ENCODE measurements around the gene CHRNE.

Gene CHRNE

DNA sequence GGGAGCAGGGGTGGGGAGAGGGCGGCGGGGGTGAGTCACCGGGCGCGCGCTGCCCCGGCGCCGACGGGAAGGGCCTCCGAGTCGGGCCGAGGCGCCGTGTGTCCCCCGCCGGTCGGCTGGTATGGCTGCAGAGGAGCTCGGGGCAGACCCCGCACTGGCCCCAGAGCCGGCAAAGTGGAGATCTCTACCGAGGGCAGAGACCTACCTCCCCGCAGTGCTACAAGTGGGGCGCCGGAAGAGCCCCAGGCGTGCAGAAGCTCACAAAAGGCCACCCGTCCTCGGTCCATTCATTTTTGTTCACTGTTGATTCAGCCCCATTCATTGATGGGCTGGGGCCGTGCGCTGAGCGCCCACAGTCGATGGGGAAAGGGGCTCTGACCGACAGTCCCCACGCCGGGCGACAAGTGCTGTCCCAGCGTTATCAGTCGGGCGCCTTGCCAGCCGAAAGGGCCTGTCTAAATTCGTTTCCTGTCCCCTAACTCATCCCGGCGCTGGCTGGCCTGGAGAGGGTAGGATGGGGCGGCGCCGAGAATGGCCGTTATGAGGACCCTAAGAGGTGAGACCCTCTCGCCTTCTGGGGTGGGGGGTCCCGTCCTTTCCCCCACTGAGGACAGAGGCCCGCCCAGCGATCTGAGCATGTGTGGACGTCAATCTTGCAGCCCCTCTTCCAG, 47.3 kb upstream of the CHRNE start:
- Histone ChIP-seq H3F3A (ENCODE audit: insufficient read depth, low read length) (0 out of 2 replicates have a peak, but pooled peaks cover 3% of the 10 kb centered on the region), H3K36me3 (ENCODE audit: insufficient read depth, low read length) (peaks cover 29% of the 10 kb centered on the region), H3K9me3 (ENCODE audit: low read length) (no peaks in the 10 kb centered on the region), H3K4me1 (ENCODE audit: insufficient read depth, low read length, severe bottlenecking) (peaks cover 36% of the 10 kb centered on the region), H3K79me2 (ENCODE audit: insufficient read depth, low read length) (peaks cover 9% of the 10 kb centered on the region), H3K4me3 (ENCODE audit: low read depth, low read length, poor library complexity, severe bottlenecking) (peak overlapping the region; percentile 84), H3K27me3 (ENCODE audit: insufficient read depth, low read length) (no peaks in the 10 kb centered on the region), H3K9ac (ENCODE audit: low read length) (peak overlapping the region; percentile 92), H2AFZ (ENCODE audit: low read length) (no peak overlapping the region), H3K4me2 (ENCODE audit: low read length) (peak overlapping the region; percentile 94), H4K20me1 (ENCODE audit: insufficient read depth, low read length) (no peaks in the 10 kb centered on the region), H3K27ac (ENCODE audit: low read depth, low read length, poor library complexity, severe bottlenecking) (peak overlapping the region; percentile 100), H3K9me2 (ENCODE audit: low read depth, low read length) (no peaks in the 10 kb centered on the region)
- TF ChIP-seq, protein P1, sequence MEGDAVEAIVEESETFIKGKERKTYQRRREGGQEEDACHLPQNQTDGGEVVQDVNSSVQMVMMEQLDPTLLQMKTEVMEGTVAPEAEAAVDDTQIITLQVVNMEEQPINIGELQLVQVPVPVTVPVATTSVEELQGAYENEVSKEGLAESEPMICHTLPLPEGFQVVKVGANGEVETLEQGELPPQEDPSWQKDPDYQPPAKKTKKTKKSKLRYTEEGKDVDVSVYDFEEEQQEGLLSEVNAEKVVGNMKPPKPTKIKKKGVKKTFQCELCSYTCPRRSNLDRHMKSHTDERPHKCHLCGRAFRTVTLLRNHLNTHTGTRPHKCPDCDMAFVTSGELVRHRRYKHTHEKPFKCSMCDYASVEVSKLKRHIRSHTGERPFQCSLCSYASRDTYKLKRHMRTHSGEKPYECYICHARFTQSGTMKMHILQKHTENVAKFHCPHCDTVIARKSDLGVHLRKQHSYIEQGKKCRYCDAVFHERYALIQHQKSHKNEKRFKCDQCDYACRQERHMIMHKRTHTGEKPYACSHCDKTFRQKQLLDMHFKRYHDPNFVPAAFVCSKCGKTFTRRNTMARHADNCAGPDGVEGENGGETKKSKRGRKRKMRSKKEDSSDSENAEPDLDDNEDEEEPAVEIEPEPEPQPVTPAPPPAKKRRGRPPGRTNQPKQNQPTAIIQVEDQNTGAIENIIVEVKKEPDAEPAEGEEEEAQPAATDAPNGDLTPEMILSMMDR (IDR thresholded peaks at IDR 0.05; ENCODE audit: low read length), result no peak
- TF ChIP-seq EZH2 (IDR thresholded peaks at IDR 0.05; ENCODE audit: borderline replicate concordance, low read length), result no peak

DNA sequence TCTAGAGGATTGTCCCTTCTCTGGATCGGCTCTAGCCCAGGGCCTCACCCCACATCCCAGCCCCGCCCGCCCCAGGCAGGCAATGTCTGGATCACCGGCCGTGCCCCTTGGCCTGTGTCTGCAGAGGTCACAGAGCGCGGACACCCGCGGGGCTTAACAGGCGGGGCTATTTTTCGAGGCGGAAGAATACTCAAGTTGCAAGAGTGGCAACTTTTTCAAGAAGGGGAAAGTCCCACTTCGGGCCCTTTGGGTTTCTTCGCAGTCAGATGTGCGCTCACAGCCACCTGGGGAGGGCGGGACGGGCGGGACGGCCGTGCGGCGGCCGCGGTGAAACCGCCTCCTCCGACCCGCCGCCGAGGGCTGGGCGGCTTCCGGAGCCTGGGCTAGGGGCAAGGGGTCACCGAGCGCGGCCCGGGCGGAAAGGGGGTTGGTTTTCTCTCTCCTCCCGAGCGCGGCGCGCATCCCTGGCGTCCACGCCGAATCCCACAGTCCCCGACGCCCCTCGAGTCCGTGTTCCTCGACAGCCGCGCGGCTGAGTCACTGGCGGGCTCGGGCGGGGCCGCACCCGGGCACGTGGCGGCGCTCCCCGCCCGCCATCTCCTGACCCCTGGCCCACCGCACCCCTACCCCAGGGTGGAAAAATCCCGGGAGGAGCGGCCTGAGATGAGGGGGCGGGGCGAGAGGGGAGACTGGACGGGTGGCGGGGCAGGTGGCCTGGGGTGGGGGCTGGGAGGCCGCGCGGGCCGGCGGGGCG, 46.6 kb upstream of the CHRNE start:
- Histone ChIP-seq H3K4me1 (ENCODE audit: insufficient read depth, low read length, severe bottlenecking) (peaks cover 43% of the 10 kb centered on the region), H3K36me3 (ENCODE audit: insufficient read depth, low read length) (peaks cover 36% of the 10 kb centered on the region), H4K20me1 (ENCODE audit: insufficient read depth, low read length) (no peaks in the 10 kb centered on the region), H3K27ac (ENCODE audit: low read depth, low read length, poor library complexity, severe bottlenecking) (peak overlapping the region; percentile 100), H3K9me2 (ENCODE audit: low read depth, low read length) (no peaks in the 10 kb centered on the region), H3F3A (ENCODE audit: insufficient read depth, low read length) (peaks cover 9% of the 10 kb centered on the region), H3K4me2 (ENCODE audit: low read length) (peak overlapping the region; percentile 94), H2AFZ (ENCODE audit: low read length) (no peak overlapping the region), H3K79me2 (ENCODE audit: insufficient read depth, low read length) (peaks cover 9% of the 10 kb centered on the region), H3K27me3 (ENCODE audit: insufficient read depth, low read length) (no peaks in the 10 kb centered on the region), H3K9ac (ENCODE audit: low read length) (peak overlapping the region; percentile 92), H3K9me3 (ENCODE audit: low read length) (no peaks in the 10 kb centered on the region), H3K4me3 (ENCODE audit: low read depth, low read length, poor library complexity, severe bottlenecking) (peak overlapping the region; percentile 84)
- TF ChIP-seq, protein P1 (IDR thresholded peaks at IDR 0.05; ENCODE audit: low read length), result no peak
- TF ChIP-seq EZH2 (IDR thresholded peaks at IDR 0.05; ENCODE audit: borderline replicate concordance, low read length), result no peak

DNA sequence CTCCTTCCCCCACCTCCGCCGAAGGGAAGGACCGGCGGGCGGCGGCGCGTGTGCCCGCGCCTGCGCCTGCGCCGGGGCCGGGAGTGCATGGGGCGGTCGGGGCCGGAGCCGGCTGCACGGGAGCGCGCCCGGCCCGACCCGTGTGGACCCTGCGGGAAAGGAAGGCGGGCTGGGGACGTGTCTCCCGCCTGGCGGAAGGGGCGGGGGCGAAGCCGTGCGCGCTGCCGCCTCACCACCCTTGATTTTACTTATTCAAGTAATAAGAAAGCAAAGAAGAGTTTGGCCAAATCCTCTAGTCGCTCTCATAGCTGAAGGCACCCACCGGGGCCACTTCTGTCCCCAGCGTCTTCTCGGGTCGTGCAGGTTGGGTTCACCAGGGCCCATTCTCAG, 46.0 kb upstream of the CHRNE start:
- H2AFZ ChIP-seq (ENCODE audit: low read length), result no peak overlapping the region
- peaks cover 40% of the 10 kb centered on the region for H3K36me3 ChIP-seq (ENCODE audit: insufficient read depth, low read length)
- peak overlapping the region; percentile 84 for H3K4me3 ChIP-seq (ENCODE audit: low read depth, low read length, poor library complexity, severe bottlenecking)
- peaks cover 14% of the 10 kb centered on the region for H3F3A ChIP-seq (ENCODE audit: insufficient read depth, low read length)
- no peaks in the 10 kb centered on the region for H3K9me3 ChIP-seq (ENCODE audit: low read length)
- H3K27ac ChIP-seq (ENCODE audit: low read depth, low read length, poor library complexity, severe bottlenecking), result peak overlapping the region; percentile 100
- peaks cover 9% of the 10 kb centered on the region for H3K79me2 ChIP-seq (ENCODE audit: insufficient read depth, low read length)
- no peaks in the 10 kb centered on the region for H4K20me1 ChIP-seq (ENCODE audit: insufficient read depth, low read length)
- peak overlapping the region; percentile 92 for H3K9ac ChIP-seq (ENCODE audit: low read length)
- no peak for TF ChIP-seq EZH2 (IDR thresholded peaks at IDR 0.05; ENCODE audit: borderline replicate concordance, low read length)
- TF ChIP-seq, protein P1 (IDR thresholded peaks at IDR 0.05; ENCODE audit: low read length), result no peak
- peaks cover 49% of the 10 kb centered on the region for H3K4me1 ChIP-seq (ENCODE audit: insufficient read depth, low read length, severe bottlenecking)
- H3K27me3 ChIP-seq (ENCODE audit: insufficient read depth, low read length), result no peaks in the 10 kb centered on the region
- H3K4me2 ChIP-seq (ENCODE audit: low read length), result peak overlapping the region; percentile 94
- no peaks in the 10 kb centered on the region for H3K9me2 ChIP-seq (ENCODE audit: low read depth, low read length)
